Measurements from ENCODE around the gene SMC4. TPM values are rescaled to one million over a fixed set of nuclear protein-coding genes. Genes with fewer than 3 reads are reported as not detected.

The SMC4 gene
- total RNA-seq, 1 experiment from 2014 or later, result 144 TPM

DNA sequence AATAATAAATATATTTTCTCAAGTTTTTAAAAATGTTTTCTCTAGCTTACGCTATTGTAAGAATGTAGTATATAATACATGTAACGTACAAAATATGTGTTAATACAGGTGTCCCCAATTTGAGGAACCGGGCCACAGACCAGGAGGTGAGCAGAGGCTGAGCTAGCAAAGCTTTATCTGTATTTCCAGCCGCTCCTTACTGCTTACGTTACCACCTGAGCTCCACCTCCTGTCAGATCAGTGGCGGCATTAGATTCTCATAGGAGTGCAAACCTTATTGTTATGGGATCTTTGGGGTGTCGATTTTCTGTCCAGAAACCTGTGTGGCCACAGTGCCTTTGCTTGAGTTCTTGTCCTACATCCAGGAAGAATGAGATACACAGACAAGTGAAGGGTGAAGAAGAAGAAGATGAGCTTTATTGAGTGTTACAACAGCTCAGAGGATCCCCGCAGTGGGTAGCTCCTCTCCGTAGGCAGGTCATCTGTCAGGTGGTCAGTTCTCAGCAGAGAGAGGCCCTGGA, 60.1 kb downstream of the SMC4 start (continued):
- TF ChIP-seq, protein P1, sequence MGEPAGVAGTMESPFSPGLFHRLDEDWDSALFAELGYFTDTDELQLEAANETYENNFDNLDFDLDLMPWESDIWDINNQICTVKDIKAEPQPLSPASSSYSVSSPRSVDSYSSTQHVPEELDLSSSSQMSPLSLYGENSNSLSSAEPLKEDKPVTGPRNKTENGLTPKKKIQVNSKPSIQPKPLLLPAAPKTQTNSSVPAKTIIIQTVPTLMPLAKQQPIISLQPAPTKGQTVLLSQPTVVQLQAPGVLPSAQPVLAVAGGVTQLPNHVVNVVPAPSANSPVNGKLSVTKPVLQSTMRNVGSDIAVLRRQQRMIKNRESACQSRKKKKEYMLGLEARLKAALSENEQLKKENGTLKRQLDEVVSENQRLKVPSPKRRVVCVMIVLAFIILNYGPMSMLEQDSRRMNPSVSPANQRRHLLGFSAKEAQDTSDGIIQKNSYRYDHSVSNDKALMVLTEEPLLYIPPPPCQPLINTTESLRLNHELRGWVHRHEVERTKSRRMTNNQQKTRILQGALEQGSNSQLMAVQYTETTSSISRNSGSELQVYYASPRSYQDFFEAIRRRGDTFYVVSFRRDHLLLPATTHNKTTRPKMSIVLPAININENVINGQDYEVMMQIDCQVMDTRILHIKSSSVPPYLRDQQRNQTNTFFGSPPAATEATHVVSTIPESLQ (CRISPR knock-in tag; IDR thresholded peaks at IDR 0.05), result no peak
- TF ChIP-seq CREM (CRISPR knock-in tag; IDR thresholded peaks at IDR 0.05) (no peak), NFE2L1 (CRISPR knock-in tag; IDR thresholded peaks at IDR 0.05) (no peak)
- TF ChIP-seq, protein P2, sequence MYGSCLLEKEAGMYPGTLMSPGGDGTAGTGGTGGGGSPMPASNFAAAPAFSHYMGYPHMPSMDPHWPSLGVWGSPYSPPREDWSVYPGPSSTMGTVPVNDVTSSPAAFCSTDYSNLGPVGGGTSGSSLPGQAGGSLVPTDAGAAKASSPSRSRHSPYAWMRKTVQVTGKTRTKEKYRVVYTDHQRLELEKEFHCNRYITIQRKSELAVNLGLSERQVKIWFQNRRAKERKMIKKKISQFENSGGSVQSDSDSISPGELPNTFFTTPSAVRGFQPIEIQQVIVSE (CRISPR knock-in tag; IDR thresholded peaks at IDR 0.05; ENCODE audit: borderline replicate concordance), result no peak

DNA sequence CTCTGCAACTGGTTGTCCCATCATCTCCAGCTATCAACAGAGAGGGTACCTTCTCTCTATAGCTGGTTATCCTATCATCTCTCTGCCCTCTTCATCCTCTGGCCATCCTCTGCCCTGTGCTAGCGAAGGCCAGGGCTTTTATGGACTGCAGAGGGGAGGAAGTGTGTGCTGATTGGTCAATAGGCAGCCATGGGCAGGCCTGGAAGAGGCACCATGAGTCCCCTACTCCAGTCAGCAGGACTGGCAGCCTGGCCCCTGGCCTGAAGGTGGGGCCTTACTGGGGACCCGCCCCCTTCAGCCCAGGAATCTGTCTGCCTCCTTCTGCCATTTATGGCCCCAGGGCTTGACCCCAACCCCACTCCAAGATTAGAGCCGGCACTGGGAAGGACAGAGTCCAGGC, 60.6 kb downstream of the SMC4 start:
- H3K4me1 Mint-ChIP-seq, result peaks cover 5% of the 10 kb centered on the region; the same call in 1 of the 2 replicates
- no peak overlapping the region for H3K4me3 Mint-ChIP-seq
- peak; percentile 60 for ATAC-seq
- ChIA-PET POLR2A (interaction anchor here (3.5 kb wide), 1 partner anchor 11 kb away, joined by 12 read pairs; the partner anchor contains the start of gene TRIM59), CTCF (no interaction called here)
- H3K27ac Mint-ChIP-seq, result no peak overlapping the region
- no peak for TF ChIP-seq SP1 (CRISPR knock-in tag; conservative IDR thresholded peaks at IDR 0.05)
- TF ChIP-seq, protein P3, sequence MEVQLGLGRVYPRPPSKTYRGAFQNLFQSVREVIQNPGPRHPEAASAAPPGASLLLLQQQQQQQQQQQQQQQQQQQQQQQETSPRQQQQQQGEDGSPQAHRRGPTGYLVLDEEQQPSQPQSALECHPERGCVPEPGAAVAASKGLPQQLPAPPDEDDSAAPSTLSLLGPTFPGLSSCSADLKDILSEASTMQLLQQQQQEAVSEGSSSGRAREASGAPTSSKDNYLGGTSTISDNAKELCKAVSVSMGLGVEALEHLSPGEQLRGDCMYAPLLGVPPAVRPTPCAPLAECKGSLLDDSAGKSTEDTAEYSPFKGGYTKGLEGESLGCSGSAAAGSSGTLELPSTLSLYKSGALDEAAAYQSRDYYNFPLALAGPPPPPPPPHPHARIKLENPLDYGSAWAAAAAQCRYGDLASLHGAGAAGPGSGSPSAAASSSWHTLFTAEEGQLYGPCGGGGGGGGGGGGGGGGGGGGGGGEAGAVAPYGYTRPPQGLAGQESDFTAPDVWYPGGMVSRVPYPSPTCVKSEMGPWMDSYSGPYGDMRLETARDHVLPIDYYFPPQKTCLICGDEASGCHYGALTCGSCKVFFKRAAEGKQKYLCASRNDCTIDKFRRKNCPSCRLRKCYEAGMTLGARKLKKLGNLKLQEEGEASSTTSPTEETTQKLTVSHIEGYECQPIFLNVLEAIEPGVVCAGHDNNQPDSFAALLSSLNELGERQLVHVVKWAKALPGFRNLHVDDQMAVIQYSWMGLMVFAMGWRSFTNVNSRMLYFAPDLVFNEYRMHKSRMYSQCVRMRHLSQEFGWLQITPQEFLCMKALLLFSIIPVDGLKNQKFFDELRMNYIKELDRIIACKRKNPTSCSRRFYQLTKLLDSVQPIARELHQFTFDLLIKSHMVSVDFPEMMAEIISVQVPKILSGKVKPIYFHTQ (CRISPR knock-in tag; IDR thresholded peaks at IDR 0.05), result no peak
- TF ChIP-seq ATF1 (CRISPR knock-in tag; IDR thresholded peaks at IDR 0.05), result no peak
- TF ChIP-seq, protein P4, sequence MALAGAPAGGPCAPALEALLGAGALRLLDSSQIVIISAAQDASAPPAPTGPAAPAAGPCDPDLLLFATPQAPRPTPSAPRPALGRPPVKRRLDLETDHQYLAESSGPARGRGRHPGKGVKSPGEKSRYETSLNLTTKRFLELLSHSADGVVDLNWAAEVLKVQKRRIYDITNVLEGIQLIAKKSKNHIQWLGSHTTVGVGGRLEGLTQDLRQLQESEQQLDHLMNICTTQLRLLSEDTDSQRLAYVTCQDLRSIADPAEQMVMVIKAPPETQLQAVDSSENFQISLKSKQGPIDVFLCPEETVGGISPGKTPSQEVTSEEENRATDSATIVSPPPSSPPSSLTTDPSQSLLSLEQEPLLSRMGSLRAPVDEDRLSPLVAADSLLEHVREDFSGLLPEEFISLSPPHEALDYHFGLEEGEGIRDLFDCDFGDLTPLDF (CRISPR knock-in tag; IDR thresholded peaks at IDR 0.05), result no peak
- TF ChIP-seq, protein P5, sequence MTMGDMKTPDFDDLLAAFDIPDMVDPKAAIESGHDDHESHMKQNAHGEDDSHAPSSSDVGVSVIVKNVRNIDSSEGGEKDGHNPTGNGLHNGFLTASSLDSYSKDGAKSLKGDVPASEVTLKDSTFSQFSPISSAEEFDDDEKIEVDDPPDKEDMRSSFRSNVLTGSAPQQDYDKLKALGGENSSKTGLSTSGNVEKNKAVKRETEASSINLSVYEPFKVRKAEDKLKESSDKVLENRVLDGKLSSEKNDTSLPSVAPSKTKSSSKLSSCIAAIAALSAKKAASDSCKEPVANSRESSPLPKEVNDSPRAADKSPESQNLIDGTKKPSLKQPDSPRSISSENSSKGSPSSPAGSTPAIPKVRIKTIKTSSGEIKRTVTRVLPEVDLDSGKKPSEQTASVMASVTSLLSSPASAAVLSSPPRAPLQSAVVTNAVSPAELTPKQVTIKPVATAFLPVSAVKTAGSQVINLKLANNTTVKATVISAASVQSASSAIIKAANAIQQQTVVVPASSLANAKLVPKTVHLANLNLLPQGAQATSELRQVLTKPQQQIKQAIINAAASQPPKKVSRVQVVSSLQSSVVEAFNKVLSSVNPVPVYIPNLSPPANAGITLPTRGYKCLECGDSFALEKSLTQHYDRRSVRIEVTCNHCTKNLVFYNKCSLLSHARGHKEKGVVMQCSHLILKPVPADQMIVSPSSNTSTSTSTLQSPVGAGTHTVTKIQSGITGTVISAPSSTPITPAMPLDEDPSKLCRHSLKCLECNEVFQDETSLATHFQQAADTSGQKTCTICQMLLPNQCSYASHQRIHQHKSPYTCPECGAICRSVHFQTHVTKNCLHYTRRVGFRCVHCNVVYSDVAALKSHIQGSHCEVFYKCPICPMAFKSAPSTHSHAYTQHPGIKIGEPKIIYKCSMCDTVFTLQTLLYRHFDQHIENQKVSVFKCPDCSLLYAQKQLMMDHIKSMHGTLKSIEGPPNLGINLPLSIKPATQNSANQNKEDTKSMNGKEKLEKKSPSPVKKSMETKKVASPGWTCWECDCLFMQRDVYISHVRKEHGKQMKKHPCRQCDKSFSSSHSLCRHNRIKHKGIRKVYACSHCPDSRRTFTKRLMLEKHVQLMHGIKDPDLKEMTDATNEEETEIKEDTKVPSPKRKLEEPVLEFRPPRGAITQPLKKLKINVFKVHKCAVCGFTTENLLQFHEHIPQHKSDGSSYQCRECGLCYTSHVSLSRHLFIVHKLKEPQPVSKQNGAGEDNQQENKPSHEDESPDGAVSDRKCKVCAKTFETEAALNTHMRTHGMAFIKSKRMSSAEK (CRISPR knock-in tag; IDR thresholded peaks at IDR 0.05; ENCODE audit: borderline replicate concordance), result no peak
- TF ChIP-seq ZBTB21 (CRISPR knock-in tag; IDR thresholded peaks at IDR 0.05; ENCODE audit: borderline replicate concordance), result no peak
- TF ChIP-seq ZNF138 (CRISPR knock-in tag; conservative IDR thresholded peaks at IDR 0.05), result no peak
- no peak for TF ChIP-seq ZNF263 (CRISPR knock-in tag; IDR thresholded peaks at IDR 0.05; ENCODE audit: low read depth)
- TF ChIP-seq CREM (CRISPR knock-in tag; IDR thresholded peaks at IDR 0.05), result no peak
- no peak for TF ChIP-seq FOXP1 (CRISPR knock-in tag; IDR thresholded peaks at IDR 0.05; ENCODE audit: borderline replicate concordance)
- TF ChIP-seq TEAD4 (CRISPR knock-in tag; IDR thresholded peaks at IDR 0.05), result no peak
- no peak for TF ChIP-seq SMAD4 (CRISPR knock-in tag; IDR thresholded peaks at IDR 0.05)
- TF ChIP-seq TCF7 (CRISPR knock-in tag; IDR thresholded peaks at IDR 0.05; ENCODE audit: low read depth), result no peak
- TF ChIP-seq, protein P6, sequence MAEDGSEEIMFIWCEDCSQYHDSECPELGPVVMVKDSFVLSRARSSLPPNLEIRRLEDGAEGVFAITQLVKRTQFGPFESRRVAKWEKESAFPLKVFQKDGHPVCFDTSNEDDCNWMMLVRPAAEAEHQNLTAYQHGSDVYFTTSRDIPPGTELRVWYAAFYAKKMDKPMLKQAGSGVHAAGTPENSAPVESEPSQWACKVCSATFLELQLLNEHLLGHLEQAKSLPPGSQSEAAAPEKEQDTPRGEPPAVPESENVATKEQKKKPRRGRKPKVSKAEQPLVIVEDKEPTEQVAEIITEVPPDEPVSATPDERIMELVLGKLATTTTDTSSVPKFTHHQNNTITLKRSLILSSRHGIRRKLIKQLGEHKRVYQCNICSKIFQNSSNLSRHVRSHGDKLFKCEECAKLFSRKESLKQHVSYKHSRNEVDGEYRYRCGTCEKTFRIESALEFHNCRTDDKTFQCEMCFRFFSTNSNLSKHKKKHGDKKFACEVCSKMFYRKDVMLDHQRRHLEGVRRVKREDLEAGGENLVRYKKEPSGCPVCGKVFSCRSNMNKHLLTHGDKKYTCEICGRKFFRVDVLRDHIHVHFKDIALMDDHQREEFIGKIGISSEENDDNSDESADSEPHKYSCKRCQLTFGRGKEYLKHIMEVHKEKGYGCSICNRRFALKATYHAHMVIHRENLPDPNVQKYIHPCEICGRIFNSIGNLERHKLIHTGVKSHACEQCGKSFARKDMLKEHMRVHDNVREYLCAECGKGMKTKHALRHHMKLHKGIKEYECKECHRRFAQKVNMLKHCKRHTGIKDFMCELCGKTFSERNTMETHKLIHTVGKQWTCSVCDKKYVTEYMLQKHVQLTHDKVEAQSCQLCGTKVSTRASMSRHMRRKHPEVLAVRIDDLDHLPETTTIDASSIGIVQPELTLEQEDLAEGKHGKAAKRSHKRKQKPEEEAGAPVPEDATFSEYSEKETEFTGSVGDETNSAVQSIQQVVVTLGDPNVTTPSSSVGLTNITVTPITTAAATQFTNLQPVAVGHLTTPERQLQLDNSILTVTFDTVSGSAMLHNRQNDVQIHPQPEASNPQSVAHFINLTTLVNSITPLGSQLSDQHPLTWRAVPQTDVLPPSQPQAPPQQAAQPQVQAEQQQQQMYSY (CRISPR knock-in tag; IDR thresholded peaks at IDR 0.05), result no peak
- TF ChIP-seq NFYB (CRISPR knock-in tag; conservative IDR thresholded peaks at IDR 0.05; ENCODE audit: low read depth), result no peak
- TF ChIP-seq, protein P7, sequence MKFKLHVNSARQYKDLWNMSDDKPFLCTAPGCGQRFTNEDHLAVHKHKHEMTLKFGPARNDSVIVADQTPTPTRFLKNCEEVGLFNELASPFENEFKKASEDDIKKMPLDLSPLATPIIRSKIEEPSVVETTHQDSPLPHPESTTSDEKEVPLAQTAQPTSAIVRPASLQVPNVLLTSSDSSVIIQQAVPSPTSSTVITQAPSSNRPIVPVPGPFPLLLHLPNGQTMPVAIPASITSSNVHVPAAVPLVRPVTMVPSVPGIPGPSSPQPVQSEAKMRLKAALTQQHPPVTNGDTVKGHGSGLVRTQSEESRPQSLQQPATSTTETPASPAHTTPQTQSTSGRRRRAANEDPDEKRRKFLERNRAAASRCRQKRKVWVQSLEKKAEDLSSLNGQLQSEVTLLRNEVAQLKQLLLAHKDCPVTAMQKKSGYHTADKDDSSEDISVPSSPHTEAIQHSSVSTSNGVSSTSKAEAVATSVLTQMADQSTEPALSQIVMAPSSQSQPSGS (CRISPR knock-in tag; IDR thresholded peaks at IDR 0.05; ENCODE audit: borderline replicate concordance, low read depth), result no peak
- H3K9me3 Mint-ChIP-seq, result peaks cover 12% of the 10 kb centered on the region
- peaks cover 42% of the 10 kb centered on the region for H3K27me3 Mint-ChIP-seq (ENCODE audit: low read depth)
- no peak for DNase-seq (ENCODE audit: low spot score)
- H3K36me3 Mint-ChIP-seq, result no peaks in the 10 kb centered on the region
